HL-60 (cell line): ENCODE measurements around the gene ZNF226.

Source experiments
- GABPA ChIP-seq: IDR thresholded peaks from 2 replicates; pipeline ENCODE4 v1.6.1; 2012; ENCODE audit warnings: low read depth
- TF ChIP-seq, protein P1 (sequence below): IDR thresholded peaks from one replicate; pipeline ENCODE4 v1.5.1; 2011; ENCODE audit warnings: low read length, control low read depth, inconsistent platforms; ENCODE audit not compliant: insufficient read depth
- TF ChIP-seq, protein P2 (sequence below): IDR thresholded peaks from 2 replicates; pipeline ENCODE4 v1.6.1; 2012; ENCODE audit warnings: low read depth; ENCODE audit not compliant: insufficient replicate concordance

DNA sequence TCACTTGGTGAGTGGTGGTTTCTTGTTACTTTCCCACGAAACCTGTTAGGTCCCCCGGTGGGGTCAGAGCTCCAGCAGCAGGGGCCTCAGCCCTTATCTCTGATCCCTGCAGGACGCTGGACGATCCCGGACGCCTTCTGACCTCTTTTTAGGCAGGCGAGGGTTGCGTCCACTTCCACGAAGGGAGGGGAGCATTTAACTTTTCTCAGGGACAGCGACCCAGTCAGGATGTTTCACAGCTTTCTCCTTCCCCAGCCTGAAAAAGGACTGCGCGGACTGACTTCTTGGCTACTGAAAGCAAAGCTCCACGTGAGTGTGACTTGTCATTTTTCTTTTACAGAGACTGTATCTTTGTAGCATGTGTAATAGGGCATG is 22.9 kb upstream of the ZNF226 start:
- TF ChIP-seq, protein P1, sequence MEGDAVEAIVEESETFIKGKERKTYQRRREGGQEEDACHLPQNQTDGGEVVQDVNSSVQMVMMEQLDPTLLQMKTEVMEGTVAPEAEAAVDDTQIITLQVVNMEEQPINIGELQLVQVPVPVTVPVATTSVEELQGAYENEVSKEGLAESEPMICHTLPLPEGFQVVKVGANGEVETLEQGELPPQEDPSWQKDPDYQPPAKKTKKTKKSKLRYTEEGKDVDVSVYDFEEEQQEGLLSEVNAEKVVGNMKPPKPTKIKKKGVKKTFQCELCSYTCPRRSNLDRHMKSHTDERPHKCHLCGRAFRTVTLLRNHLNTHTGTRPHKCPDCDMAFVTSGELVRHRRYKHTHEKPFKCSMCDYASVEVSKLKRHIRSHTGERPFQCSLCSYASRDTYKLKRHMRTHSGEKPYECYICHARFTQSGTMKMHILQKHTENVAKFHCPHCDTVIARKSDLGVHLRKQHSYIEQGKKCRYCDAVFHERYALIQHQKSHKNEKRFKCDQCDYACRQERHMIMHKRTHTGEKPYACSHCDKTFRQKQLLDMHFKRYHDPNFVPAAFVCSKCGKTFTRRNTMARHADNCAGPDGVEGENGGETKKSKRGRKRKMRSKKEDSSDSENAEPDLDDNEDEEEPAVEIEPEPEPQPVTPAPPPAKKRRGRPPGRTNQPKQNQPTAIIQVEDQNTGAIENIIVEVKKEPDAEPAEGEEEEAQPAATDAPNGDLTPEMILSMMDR, result no peak
- no peak for TF ChIP-seq GABPA
- TF ChIP-seq, protein P2, sequence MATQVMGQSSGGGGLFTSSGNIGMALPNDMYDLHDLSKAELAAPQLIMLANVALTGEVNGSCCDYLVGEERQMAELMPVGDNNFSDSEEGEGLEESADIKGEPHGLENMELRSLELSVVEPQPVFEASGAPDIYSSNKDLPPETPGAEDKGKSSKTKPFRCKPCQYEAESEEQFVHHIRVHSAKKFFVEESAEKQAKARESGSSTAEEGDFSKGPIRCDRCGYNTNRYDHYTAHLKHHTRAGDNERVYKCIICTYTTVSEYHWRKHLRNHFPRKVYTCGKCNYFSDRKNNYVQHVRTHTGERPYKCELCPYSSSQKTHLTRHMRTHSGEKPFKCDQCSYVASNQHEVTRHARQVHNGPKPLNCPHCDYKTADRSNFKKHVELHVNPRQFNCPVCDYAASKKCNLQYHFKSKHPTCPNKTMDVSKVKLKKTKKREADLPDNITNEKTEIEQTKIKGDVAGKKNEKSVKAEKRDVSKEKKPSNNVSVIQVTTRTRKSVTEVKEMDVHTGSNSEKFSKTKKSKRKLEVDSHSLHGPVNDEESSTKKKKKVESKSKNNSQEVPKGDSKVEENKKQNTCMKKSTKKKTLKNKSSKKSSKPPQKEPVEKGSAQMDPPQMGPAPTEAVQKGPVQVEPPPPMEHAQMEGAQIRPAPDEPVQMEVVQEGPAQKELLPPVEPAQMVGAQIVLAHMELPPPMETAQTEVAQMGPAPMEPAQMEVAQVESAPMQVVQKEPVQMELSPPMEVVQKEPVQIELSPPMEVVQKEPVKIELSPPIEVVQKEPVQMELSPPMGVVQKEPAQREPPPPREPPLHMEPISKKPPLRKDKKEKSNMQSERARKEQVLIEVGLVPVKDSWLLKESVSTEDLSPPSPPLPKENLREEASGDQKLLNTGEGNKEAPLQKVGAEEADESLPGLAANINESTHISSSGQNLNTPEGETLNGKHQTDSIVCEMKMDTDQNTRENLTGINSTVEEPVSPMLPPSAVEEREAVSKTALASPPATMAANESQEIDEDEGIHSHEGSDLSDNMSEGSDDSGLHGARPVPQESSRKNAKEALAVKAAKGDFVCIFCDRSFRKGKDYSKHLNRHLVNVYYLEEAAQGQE, result no peak
